Activated T-helper 17 cell treated with anti-CD3 and anti-CD28 coated beads, Interleukin-2, amount 50 U/mL, for 72 hours (primary cell): ENCODE data around the gene ELAPOR2. TPM values are rescaled to one million over a fixed set of nuclear protein-coding genes. Genes with fewer than 3 reads are reported as not detected.
"Not testable (repeated sequence)": the region's sequence is repeated elsewhere in the genome, so short reads cannot be mapped to it uniquely, and the experiment has no call there.

Experiments used
- ATAC-seq: fragments of 150-1000 bp; cut with Tn5 transposase; replicated peaks from 2 replicates; pipeline ENCODE4 v1.10.0; 2021; ENCODE audit warnings: mild to moderate bottlenecking, moderate library complexity
- H3K27ac Mint-ChIP-seq: one replicate; pipeline ENCODE4 v1.8.0; 2022; ENCODE audit warnings: mixed read lengths
- H3K27me3 Mint-ChIP-seq: one replicate; pipeline ENCODE4 v1.8.0; 2022; ENCODE audit warnings: mixed read lengths
- H3K36me3 Mint-ChIP-seq: one replicate; pipeline ENCODE4 v1.8.0; 2022; ENCODE audit warnings: low read depth, mild to moderate bottlenecking, mixed read lengths
- H3K4me1 Mint-ChIP-seq: one replicate; pipeline ENCODE4 v1.8.0; 2022; ENCODE audit warnings: mixed read lengths
- H3K4me3 Mint-ChIP-seq: one replicate; pipeline ENCODE4 v1.8.0; 2022; ENCODE audit warnings: mild to moderate bottlenecking, mixed read lengths
- H3K9me3 Mint-ChIP-seq: one replicate; pipeline ENCODE4 v1.8.0; 2022; ENCODE audit warnings: mixed read lengths
- total RNA-seq, 2 donors: library from RNA; stranded (reverse); gene quantifications; one replicate each; pipeline ENCODE4 v1.2.3, GENCODE V29; 2022

Gene ELAPOR2, protein sequence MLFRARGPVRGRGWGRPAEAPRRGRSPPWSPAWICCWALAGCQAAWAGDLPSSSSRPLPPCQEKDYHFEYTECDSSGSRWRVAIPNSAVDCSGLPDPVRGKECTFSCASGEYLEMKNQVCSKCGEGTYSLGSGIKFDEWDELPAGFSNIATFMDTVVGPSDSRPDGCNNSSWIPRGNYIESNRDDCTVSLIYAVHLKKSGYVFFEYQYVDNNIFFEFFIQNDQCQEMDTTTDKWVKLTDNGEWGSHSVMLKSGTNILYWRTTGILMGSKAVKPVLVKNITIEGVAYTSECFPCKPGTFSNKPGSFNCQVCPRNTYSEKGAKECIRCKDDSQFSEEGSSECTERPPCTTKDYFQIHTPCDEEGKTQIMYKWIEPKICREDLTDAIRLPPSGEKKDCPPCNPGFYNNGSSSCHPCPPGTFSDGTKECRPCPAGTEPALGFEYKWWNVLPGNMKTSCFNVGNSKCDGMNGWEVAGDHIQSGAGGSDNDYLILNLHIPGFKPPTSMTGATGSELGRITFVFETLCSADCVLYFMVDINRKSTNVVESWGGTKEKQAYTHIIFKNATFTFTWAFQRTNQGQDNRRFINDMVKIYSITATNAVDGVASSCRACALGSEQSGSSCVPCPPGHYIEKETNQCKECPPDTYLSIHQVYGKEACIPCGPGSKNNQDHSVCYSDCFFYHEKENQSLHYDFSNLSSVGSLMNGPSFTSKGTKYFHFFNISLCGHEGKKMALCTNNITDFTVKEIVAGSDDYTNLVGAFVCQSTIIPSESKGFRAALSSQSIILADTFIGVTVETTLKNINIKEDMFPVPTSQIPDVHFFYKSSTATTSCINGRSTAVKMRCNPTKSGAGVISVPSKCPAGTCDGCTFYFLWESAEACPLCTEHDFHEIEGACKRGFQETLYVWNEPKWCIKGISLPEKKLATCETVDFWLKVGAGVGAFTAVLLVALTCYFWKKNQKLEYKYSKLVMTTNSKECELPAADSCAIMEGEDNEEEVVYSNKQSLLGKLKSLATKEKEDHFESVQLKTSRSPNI
- 1 to 10 TPM; 3.0 to 3.7 TPM for total RNA-seq

DNA sequence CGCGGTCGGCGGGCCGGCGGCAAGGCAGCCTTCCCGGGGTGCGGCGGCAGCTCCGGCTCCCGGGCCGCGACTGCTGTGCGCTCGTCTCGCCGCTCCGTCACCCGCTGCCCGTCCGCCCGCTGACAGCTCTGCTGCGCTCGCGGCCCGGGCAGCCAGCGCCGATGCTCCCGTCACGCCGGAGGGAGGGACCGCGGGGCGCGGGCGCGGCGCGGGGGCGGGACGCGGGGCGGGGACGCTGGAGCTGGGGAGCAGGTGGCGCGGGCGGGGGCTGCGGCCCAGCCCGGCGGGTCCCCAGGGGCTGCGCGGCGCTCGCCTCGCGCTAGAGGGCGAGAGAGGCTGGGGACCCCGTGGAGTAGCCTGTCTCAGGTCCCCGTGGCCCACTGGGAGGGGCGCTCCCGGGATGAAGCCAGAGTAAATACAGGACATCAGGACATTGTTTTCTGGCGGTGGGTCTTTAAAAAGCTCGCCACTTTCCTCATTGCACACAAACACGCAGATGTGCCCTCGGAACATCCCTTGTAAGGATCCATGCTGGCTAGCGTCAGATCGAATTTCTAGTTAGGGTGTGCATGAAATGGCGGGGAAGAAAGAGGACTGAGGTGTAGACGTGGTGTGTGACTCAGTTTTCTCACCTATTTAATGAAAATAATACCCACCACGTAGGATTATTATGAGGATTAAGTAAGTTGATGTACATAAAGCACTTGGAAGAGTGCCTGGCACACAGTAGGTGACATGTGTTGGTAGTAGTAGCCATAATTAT lies at the start of gene ELAPOR2:
Gene ELAPOR2 (minus strand): TSS at position 130 of the 763 bp plus-strand sequence. CDS start 141 bp downstream, outside the sequence.
- Mint-ChIP-seq H3K4me1 (peaks cover 6% of the 10 kb centered on the region), H3K36me3 (no peaks in the 10 kb centered on the region), H3K27me3 (peaks cover 7% of the 10 kb centered on the region), H3K9me3 (no peaks in the 10 kb centered on the region), H3K4me3 (peak within 1 kb of the TSS; percentile 69), H3K27ac (peak within 1 kb of the TSS; percentile 11)
- peak; percentile 90 for ATAC-seq

DNA sequence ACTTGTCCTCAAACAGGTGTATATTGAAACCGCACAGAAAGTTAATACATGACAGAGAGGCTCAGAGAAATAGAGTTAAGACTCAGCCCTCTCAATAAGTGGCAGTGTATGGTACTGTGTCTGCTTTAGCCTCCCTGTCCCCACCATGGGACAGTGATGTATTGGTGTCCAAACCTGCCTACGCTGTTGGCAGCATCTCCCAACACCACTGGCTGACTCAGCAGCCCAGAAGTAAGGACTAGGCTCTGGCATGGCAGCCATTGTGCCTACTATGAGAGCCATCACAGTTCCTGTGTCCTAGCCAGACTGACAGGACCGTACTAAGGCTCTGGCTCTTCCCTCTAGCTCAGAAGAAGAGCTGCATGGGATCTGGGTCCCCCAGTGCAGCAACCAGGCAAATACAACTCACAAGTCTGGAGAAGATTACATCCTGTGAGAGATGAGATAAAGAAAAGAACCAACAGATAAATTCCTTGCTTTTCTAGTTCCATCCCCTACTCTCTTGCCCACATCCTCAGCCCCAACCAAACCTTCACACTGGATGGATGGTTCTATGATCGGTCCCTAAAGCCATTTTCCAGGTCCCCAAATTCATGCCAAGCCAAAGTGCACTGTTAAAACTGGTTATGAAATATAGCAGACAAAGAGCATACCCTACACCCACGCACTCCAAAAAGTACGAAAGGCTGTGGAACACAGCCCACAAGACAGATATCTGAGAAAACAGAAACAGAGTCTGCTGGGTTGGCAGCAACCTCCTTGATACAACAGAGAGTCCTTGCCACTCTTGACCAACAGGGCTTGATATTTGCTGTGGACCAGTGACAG lies 48.7 kb upstream of the ELAPOR2 start:
- H3K27ac Mint-ChIP-seq = no peak overlapping the region
- no peaks in the 10 kb centered on the region for H3K36me3 Mint-ChIP-seq
- peaks cover 19% of the 10 kb centered on the region for H3K27me3 Mint-ChIP-seq
- peaks cover 3% of the 10 kb centered on the region for H3K9me3 Mint-ChIP-seq
- no peak for ATAC-seq
- H3K4me3 Mint-ChIP-seq = no peak overlapping the region
- no peaks in the 10 kb centered on the region for H3K4me1 Mint-ChIP-seq

DNA sequence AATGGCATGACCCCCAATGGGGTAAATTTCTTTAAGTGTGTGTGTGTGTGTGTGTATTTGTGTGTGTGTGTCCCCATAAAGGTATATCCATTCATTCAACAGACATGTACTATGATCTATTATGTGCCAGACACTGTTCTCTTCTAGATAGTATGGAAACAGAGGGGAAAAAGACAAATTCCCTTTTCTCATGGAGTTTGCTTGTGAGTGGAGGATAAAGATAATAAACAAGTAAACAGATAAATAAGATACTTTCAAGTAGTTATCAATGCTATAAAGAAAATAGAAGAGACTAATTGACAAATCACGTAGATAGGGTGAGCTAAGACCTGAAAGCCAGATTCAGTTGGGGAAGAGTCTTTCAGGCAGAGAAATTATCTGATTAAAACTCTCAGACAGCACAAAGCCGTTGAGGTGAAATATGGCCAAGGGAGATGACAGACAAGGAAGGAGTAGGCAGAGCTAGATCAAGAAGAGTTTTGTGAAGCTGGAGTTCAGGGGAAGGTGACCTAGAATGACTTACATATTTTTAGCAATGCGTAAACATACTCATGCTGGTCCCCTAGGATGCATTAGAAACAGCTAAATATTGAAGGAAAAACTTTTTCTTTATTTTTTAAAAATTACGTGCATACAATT lies 47.6 kb upstream of the ELAPOR2 start:
- H3K4me3 Mint-ChIP-seq = no peak overlapping the region
- H3K9me3 Mint-ChIP-seq = peaks cover 3% of the 10 kb centered on the region
- H3K4me1 Mint-ChIP-seq = no peaks in the 10 kb centered on the region
- H3K27ac Mint-ChIP-seq = no peak overlapping the region
- ATAC-seq = no peak
- peaks cover 19% of the 10 kb centered on the region for H3K27me3 Mint-ChIP-seq
- no peaks in the 10 kb centered on the region for H3K36me3 Mint-ChIP-seq

DNA sequence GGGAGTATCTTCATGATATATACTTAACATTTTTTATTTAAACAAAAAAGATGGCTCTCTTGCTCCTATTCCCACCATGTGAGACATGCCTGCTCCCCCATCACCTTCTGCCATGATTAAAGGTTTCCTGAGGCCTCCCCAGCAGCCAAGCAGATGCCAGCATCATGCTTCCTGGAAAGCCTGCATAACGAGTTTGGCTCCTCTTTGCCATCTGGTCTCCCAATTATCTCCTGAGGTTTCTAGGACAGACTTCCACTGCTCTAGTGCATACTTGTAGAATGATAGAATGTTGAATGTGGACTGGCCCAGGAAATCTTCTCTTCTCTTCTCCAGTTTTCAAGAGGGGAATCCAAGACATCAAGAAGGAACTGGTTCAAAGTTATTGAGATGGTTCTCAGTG lies 45.9 kb upstream of the ELAPOR2 start:
- no peak for ATAC-seq

DNA sequence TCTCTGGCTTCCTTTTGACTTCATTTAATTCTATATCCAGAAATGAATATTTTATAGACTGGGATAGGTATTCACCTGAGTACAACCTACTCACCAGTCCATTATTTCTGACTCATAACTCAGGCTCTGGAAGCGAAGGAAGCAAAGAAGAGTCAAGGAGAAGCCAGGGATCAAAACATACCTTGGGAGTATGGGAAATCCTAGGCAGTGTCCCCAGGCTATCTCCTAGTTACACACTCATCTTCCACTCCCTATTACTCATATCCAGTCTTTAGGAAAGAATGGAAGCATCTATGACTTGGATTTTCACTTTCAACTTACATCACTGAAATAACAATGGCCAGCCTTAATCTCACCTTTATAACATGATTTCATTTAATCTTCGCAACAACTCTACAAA lies 40.9 kb upstream of the ELAPOR2 start:
- Mint-ChIP-seq H3K4me1 (no peaks in the 10 kb centered on the region), H3K27me3 (peaks cover 10% of the 10 kb centered on the region), H3K9me3 (peaks cover under 1% of the 10 kb centered on the region), H3K36me3 (no peaks in the 10 kb centered on the region), H3K4me3 (no peak overlapping the region), H3K27ac (no peak overlapping the region)
- ATAC-seq = no peak

More for the DNA sequence above, 45.9 kb upstream of the ELAPOR2 start:
- H3K4me1 Mint-ChIP-seq = no peaks in the 10 kb centered on the region
- H3K36me3 Mint-ChIP-seq = no peaks in the 10 kb centered on the region
- no peak overlapping the region for H3K27ac Mint-ChIP-seq
- peaks cover 22% of the 10 kb centered on the region for H3K27me3 Mint-ChIP-seq
- H3K4me3 Mint-ChIP-seq = no peak overlapping the region
- peaks cover 3% of the 10 kb centered on the region for H3K9me3 Mint-ChIP-seq

DNA sequence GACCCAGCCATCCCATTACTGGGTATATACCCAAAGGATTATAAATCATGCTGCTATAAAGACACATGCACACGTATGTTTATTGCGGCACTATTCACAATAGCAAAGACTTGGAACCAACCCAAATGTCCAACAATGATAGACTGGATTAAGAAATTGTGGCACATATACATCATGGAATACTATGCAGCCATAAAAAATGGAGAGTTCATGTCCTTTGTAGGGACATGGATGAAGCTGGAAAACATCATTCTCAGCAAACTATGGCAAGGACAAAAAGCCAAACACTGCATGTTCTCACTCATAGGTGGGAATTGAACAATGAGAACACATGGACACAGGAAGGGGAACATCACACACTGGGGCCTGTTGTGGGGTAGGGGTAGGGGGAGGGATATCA lies 37.9 kb upstream of the ELAPOR2 start:
- H3K36me3 Mint-ChIP-seq, H3K27ac Mint-ChIP-seq: not testable (repeated sequence)

DNA sequence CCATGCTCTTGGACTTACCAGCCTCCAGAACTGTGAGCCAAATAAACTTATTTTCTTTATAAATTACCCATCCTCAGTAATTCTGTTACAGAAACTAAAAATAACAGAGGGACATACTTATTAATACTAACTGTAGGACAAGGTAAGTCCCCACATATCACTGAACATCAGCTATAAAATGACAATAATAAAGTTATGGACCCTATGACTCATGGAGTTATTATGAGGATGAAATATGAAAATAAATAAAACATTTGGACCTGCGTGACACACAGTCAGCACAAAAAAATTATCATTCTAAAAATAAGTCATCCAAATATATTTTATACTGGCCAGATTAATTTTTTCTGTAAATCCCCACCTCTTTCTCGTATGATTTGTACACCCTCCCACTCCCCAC lies 34.9 kb upstream of the ELAPOR2 start:
- no peaks in the 10 kb centered on the region for H3K9me3 Mint-ChIP-seq
- no peak overlapping the region for H3K27ac Mint-ChIP-seq
- peaks cover 3% of the 10 kb centered on the region for H3K27me3 Mint-ChIP-seq
- H3K4me1 Mint-ChIP-seq = no peaks in the 10 kb centered on the region
- no peaks in the 10 kb centered on the region for H3K36me3 Mint-ChIP-seq
- H3K4me3 Mint-ChIP-seq = no peak overlapping the region
- ATAC-seq = no peak

More for the DNA sequence above, 37.9 kb upstream of the ELAPOR2 start:
- ATAC-seq, H3K9me3 Mint-ChIP-seq, H3K4me1 Mint-ChIP-seq, H3K27me3 Mint-ChIP-seq, H3K4me3 Mint-ChIP-seq: not testable (repeated sequence)

DNA sequence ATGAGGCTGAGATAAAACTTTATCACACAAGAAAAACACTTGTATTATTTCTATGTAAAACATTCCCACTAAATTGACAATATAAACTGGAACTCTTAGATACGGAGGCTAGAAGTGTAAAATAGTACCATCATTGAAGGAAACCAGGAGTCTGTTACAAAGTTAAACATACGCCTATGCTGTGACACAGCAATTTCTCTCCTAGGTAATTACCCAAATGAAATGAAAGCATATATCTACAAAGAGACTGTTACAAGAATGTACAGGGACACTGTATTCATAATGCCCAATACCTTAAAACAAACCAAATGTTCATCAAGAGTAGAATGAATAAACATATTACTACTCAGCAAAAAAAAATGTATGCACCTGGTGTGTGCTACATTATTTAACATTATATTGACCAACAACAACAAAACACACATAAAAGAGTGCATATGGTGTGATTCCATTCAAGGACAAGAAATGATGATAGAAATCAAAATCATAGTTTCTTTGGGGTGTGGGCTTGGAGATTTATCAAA lies 33.2 kb upstream of the ELAPOR2 start:
- ATAC-seq = no peak
- no peak overlapping the region for H3K27ac Mint-ChIP-seq
- H3K36me3 Mint-ChIP-seq = no peaks in the 10 kb centered on the region
- H3K9me3 Mint-ChIP-seq = no peaks in the 10 kb centered on the region
- peaks cover 3% of the 10 kb centered on the region for H3K27me3 Mint-ChIP-seq
- H3K4me3 Mint-ChIP-seq = no peak overlapping the region
- no peaks in the 10 kb centered on the region for H3K4me1 Mint-ChIP-seq

DNA sequence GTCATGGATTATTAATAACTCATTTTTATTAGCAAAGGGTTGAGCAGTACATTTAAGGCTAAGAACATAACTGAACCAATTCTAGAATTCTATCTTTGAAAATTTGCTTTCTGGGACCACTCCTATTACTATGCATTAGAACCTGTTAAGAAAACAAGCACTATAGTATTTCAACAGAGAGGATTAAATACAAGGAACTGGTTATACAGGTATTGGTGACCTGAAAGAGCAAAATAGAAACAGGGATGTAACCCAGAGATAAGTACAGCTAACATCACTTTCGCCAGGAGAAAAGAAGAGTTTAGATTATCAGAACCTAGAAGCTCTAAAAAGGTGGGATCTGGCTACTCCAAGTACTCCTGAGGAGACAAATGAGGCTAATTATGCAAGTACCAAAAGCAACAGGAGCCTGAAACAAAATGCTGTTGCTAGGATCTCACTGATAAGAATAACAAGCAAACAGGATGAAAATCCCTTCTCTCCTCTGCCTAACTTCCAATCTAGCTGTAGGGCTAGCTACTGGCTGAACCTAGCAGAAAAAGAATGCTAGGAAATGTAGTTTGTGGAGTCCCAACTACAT lies 32.1 kb upstream of the ELAPOR2 start:
- H3K9me3 Mint-ChIP-seq = no peaks in the 10 kb centered on the region
- H3K27ac Mint-ChIP-seq = no peak overlapping the region
- H3K4me1 Mint-ChIP-seq = no peaks in the 10 kb centered on the region
- H3K4me3 Mint-ChIP-seq = no peak overlapping the region
- peaks cover 3% of the 10 kb centered on the region for H3K27me3 Mint-ChIP-seq
- H3K36me3 Mint-ChIP-seq = no peaks in the 10 kb centered on the region
- ATAC-seq = no peak

DNA sequence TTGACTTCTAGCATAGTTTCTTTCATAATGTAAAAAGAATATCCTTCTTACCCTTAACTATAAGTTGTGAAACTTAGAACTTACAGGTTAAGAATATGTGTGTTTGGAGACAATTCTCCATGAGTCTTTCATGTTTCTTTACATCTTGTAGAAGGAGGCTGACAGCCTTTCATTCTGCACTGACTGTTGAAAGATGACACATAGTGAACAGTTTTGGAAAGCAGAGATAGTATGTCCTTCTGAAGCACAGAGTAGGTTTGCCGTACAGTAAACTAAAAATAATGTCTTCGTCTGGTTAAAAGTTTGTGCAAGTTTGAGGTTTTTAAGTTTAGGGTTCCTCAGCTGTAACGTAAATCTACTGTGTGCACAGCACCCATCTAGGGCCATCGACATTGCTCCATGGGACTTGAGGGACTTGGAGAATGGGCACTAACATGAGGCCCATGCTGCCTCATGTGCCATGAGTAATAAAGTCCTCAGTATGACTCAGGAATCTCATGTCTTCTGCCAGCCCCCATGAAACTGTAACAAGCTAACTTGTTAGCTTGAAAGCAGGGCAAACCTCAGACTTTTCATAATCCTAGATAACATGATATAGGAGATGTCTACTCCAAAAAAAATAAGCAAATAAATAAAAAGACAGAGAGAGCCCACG lies 24.5 kb upstream of the ELAPOR2 start:
- Mint-ChIP-seq H3K27ac (no peak overlapping the region), H3K27me3 (no peaks in the 10 kb centered on the region), H3K36me3 (no peaks in the 10 kb centered on the region), H3K4me3 (no peak overlapping the region), H3K9me3 (no peaks in the 10 kb centered on the region), H3K4me1 (peaks cover 5% of the 10 kb centered on the region)
- peak; percentile 86 for ATAC-seq

DNA sequence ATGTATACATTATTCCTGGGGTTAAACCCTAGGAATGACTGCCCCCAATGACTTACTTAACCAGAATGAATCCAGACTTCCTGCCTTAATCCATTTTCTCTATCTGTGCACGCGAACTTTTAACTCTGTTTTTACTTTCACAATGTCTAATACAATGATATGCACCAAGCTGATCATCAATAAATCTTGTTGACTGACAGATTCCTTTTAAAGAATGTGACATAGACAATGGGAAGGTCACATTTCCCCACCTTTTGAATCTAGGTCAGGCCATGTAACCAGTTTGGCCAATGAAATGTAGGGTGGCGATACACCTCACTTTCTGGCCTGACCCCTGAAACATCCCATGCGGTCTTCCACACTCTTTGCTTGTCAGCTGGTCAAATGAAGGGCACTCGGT lies 23.2 kb upstream of the ELAPOR2 start:
- Mint-ChIP-seq H3K27ac (no peak overlapping the region), H3K36me3 (no peaks in the 10 kb centered on the region), H3K4me1 (peaks cover 5% of the 10 kb centered on the region), H3K27me3 (peaks cover 4% of the 10 kb centered on the region), H3K4me3 (no peak overlapping the region), H3K9me3 (no peaks in the 10 kb centered on the region)
- ATAC-seq = no peak

DNA sequence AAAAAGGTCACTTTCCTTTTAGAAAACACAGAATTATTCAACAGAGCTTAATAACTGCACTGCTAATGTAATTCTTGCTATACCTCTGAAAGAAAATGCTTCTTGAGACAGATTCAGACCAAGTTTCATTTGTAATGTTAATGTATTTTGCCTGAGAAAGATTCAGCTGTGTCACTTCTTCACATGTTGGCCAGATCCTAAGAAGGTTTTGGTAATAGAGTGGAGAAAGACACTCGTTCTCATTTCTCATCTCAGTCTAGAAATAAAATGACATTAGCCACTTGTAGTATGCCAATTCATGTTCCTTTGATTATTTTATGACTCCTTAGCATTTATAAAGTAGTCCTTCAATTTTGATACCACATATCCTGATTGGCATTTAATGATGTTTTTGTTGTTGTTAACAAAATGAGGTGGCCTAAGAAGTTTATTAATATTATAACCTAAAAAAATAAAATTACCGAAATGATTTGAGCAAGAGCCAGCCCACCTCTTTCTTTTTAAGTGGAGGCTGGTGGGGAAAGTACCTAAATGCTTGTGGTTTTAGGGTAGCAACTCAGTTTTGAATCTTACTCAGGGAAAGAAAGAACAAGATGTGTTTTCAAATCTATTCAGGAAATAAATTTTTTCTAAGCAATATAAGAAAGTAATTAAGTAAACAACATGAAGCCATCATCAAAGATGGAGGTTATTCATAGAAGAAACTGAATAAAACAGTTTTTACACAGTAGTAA lies 16.4 kb upstream of the ELAPOR2 start:
- H3K4me3 Mint-ChIP-seq = no peak overlapping the region
- no peaks in the 10 kb centered on the region for H3K36me3 Mint-ChIP-seq
- no peak for ATAC-seq
- peaks cover 14% of the 10 kb centered on the region for H3K27me3 Mint-ChIP-seq
- H3K27ac Mint-ChIP-seq = no peak overlapping the region
- no peaks in the 10 kb centered on the region for H3K4me1 Mint-ChIP-seq
- H3K9me3 Mint-ChIP-seq = no peaks in the 10 kb centered on the region
